T-helper 17 cell (primary cell): ENCODE data around the gene MLXIP. TPM values are rescaled to one million over a fixed set of nuclear protein-coding genes. Genes with fewer than 3 reads are reported as not detected.
A peak's percentile ranks its signal among the peaks of the same experiment; 100 is the strongest.

Experiments
- ATAC-seq: fragments of 150-1000 bp; cut with Tn5 transposase; 2 replicates; pipeline ENCODE4 v1.10.0; 2021; ENCODE audit warnings: mild to moderate bottlenecking, moderate library complexity
- DNase-seq, 3 donors: peaks; one replicate each; pipeline versions ENCODE4 v3.0.0 to v3.0.0-alpha.2; 2020 to 2021
- H3K9me3 ChIP-seq: one replicate; pipeline ENCODE4 v1.7.0; 2013; ENCODE audit warnings: low read length, mild to moderate bottlenecking; ENCODE audit not compliant: control insufficient read depth, poor library complexity, severe bottlenecking
- H3K27ac Mint-ChIP-seq: one replicate; pipeline ENCODE4 v1.8.0; 2022; ENCODE audit warnings: mild to moderate bottlenecking, moderate library complexity, mixed read lengths
- H3K27me3 Mint-ChIP-seq: one replicate; pipeline ENCODE4 v1.8.0; 2022; ENCODE audit warnings: mixed read lengths
- H3K36me3 Mint-ChIP-seq: one replicate; pipeline ENCODE4 v1.8.0; 2022; ENCODE audit warnings: low read depth, mixed read lengths
- H3K4me1 Mint-ChIP-seq: one replicate; pipeline ENCODE4 v1.8.0; 2022; ENCODE audit warnings: mild to moderate bottlenecking, mixed read lengths
- H3K4me3 Mint-ChIP-seq: one replicate; pipeline ENCODE4 v1.8.0; 2022; ENCODE audit warnings: mild to moderate bottlenecking, moderate library complexity, mixed read lengths
- total RNA-seq, 4 donors: library from RNA in 2 of 4; stranded (reverse) in 2 of 4; gene quantifications; one replicate each; pipeline ENCODE4 v1.2.3 and lab custom pipeline; 2022 to 2026

Gene MLXIP
- total RNA-seq, 2 donors from 2014 or later: 83.4 to 86.0 TPM

GRCh38 chr12:122087431-122088178 lies 9.0 kb downstream of the MLXIP start:
- no peaks in the 10 kb centered on the region for H3K9me3 ChIP-seq
- peaks cover 51% of the 10 kb centered on the region for H3K4me1 Mint-ChIP-seq
- DNase-seq (no peak), ATAC-seq (no peak)
- H3K27ac Mint-ChIP-seq: peak overlapping the region; percentile 88
- peaks cover 9% of the 10 kb centered on the region for H3K36me3 Mint-ChIP-seq
- no peaks in the 10 kb centered on the region for H3K27me3 Mint-ChIP-seq
- no peak overlapping the region for H3K4me3 Mint-ChIP-seq

GRCh38 chr12:122088179-122088810 lies 9.7 kb downstream of the MLXIP start:
- no peaks in the 10 kb centered on the region for H3K27me3 Mint-ChIP-seq
- H3K4me3 Mint-ChIP-seq: no peak overlapping the region
- ATAC-seq (no peak), DNase-seq (no peak)
- peaks cover 44% of the 10 kb centered on the region for H3K4me1 Mint-ChIP-seq
- H3K36me3 Mint-ChIP-seq: peaks cover 9% of the 10 kb centered on the region
- no peaks in the 10 kb centered on the region for H3K9me3 ChIP-seq
- peak overlapping the region; percentile 88 for H3K27ac Mint-ChIP-seq

GRCh38 chr12:122089077-122089476 lies 10.5 kb downstream of the MLXIP start:
- no peaks in the 10 kb centered on the region for H3K9me3 ChIP-seq
- H3K4me3 Mint-ChIP-seq: no peak overlapping the region
- H3K27me3 Mint-ChIP-seq: no peaks in the 10 kb centered on the region

DNA sequence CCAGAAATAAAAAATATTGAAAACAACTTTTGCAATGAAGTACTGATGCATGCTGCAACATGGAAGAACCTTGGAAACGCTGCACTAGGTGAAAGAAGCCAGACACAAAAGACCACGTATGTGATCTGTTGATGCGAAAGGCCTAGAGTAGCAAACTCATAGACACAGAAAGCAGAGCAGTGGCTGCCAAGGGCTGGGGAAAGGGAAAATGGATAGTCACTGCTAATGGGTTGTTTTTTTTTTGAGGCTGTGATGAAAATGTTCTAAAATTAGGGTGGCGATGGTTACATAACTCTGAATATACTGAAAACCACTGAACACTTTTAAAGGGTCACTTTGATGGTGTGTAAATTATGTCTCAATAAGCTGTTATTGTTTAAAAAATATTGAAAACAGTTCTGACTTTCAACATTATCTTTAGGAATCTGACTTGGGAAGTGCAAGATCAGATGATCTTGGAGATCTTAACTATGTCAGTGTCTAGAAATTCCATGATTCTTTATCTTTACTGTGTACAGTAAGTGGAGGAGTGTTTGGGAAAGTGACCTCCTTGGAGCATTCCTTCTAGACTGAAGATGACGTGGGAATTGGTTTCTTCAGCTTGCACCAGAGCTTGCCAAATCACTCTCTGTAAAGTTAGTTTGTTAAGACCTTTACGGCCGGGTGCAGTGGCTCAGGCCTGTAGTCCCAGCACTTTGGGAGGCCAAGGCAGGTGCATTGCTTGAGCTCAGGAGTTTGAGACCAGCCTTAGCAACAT lies 12.4 kb downstream of the MLXIP start:
- peak overlapping the region; percentile 72 for H3K27ac Mint-ChIP-seq

More at GRCh38 chr12:122089077-122089476, 10.5 kb downstream of the MLXIP start:
- Mint-ChIP-seq H3K36me3 (peaks cover 7% of the 10 kb centered on the region), H3K27ac (peak overlapping the region; percentile 47), H3K4me1 (peaks cover 40% of the 10 kb centered on the region)
- ATAC-seq: no peak
- DNase-seq: no peak

DNA sequence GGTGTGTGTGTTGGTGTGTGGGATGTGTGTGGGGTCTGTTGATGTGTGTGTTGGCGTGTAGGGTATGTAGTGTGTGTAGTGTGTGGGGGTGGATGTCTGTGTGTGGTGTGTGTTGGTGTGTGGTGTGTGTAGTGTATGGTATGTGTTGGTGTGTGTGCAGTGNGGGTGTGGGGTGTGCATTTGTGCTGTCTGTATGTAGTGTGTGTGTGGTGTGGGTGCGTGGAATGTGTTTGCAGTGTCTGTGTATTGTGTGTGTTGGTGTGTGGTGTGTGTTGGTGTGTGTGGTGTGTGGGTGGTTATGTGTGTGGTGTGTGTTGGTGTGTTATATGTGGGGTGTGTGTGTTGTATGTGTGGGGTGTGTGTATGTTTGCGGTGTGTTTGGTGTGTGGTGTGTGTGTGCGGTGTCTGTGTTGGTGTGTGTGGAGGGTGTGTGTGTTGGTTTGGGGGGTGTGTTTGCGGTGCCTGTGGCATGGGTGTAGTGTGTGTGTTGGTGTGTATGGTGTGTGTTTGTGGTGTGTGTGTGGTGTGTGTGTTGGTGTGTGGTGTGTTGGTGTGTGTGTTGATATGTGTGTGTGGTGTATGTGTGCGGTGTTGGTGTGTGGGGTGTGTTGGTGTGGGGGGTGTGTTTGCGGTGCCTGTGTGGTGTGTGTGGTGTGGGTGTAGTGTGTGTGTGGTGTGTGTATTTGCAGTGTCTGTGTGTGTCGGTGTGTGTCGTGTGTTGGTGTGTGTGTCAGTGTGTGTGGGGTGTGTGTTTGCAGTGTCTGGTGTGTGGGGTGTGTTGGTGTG lies 14.7 kb downstream of the MLXIP start:
- H3K9me3 ChIP-seq: no peaks in the 10 kb centered on the region
- Mint-ChIP-seq H3K27me3 (no peaks in the 10 kb centered on the region), H3K36me3 (peaks cover 2% of the 10 kb centered on the region), H3K27ac (no peak overlapping the region), H3K4me1 (peaks cover 28% of the 10 kb centered on the region), H3K4me3 (no peak overlapping the region)
- ATAC-seq (no peak), DNase-seq (no peak)

More for the DNA sequence above, 12.4 kb downstream of the MLXIP start:
- Mint-ChIP-seq H3K4me3 (no peak overlapping the region), H3K4me1 (peaks cover 38% of the 10 kb centered on the region), H3K27me3 (no peaks in the 10 kb centered on the region), H3K36me3 (peaks cover 7% of the 10 kb centered on the region)
- ATAC-seq (no peak), DNase-seq (no peak)
- no peaks in the 10 kb centered on the region for H3K9me3 ChIP-seq

GRCh38 chr12:122094137-122094734 lies 15.7 kb downstream of the MLXIP start:
- DNase-seq: no peak
- Mint-ChIP-seq H3K4me1 (peaks cover 33% of the 10 kb centered on the region), H3K4me3 (no peak overlapping the region), H3K27ac (no peak overlapping the region), H3K36me3 (peaks cover 2% of the 10 kb centered on the region), H3K27me3 (no peaks in the 10 kb centered on the region)
- H3K9me3 ChIP-seq: no peaks in the 10 kb centered on the region
- ATAC-seq: no peak

DNA sequence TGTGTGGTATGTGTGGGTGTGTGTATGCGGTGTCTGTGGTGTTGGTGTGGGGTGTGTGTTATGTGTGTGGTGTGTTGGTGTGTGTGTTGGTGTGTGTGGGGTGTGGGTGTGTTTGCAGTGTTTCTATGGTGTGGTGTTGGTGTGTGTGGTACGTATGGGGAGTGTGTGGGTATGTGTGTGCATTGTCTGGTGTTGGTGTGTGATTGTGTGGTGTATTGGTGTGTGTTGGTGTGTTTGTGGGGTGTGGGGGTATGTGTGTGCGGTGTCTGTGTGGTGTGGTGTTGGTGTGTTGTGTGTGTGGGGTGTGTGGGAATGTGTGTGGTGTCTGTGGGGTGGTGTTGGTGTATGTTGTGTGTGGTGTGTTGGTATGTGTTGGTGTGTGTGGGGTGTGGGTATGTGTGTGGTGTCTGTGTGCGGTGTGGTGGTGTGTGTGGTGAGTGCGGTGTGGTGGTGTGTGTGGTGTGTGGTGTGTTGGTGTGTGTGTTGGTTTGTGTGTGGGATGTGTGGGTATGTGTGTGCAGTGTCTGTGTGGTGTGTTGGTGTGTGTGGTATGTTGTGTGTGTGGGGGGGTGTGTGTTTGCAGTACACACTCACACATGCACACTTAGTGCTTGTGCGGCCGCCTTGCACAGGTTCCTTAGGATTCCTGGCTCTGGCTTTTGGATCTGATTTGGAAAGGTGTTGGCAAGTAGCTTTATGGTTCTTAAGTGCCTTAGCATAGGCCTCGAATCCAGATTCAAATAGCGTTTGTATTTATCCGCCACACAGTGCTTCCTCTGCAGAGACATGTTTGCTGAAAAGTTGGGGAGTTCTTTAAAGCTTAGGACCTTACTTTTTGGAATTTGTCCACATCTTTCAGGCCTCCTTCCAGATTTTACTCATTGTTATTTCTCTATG lies 16.4 kb downstream of the MLXIP start:
- Mint-ChIP-seq H3K4me1 (peaks cover 35% of the 10 kb centered on the region), H3K27me3 (no peaks in the 10 kb centered on the region), H3K4me3 (no peak overlapping the region), H3K27ac (no peak overlapping the region), H3K36me3 (peaks cover 2% of the 10 kb centered on the region)
- ATAC-seq: no peak
- no peaks in the 10 kb centered on the region for H3K9me3 ChIP-seq
- no peak for DNase-seq

DNA sequence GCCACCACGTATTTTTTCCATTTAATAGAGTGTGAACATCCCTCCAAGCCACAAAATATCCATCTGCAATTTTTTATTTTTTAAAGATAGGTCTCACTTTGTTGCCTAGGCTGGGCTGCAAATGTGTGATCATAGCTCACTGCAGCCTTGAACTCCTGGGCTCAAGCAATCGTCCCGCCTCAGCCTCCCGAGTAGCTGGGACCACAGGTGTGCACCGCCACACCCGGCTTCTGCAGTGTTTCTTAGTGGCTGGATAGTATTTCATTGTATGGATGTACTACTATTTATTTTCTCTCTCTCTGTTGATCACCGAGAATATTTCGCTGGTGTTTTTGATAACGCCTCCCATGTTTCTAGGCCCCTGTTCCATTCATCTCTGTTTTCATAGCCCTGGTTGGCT lies 17.5 kb downstream of the MLXIP start:
- ATAC-seq: no peak
- Mint-ChIP-seq H3K4me1 (peaks cover 36% of the 10 kb centered on the region), H3K4me3 (no peak overlapping the region), H3K36me3 (no peaks in the 10 kb centered on the region), H3K27ac (peak overlapping the region; percentile 8), H3K27me3 (no peaks in the 10 kb centered on the region)
- H3K9me3 ChIP-seq: no peaks in the 10 kb centered on the region
- no peak for DNase-seq

- Mint-ChIP-seq H3K27ac (peak overlapping the region; percentile 8), H3K4me3 (no peak overlapping the region), H3K36me3 (no peaks in the 10 kb centered on the region), H3K4me1 (peaks cover 38% of the 10 kb centered on the region), H3K27me3 (no peaks in the 10 kb centered on the region)
- no peak for ATAC-seq
- no peak for DNase-seq
- no peaks in the 10 kb centered on the region for H3K9me3 ChIP-seq
Measured at GRCh38 chr12:122096591-122097149, 18.1 kb downstream of the MLXIP start.

DNA sequence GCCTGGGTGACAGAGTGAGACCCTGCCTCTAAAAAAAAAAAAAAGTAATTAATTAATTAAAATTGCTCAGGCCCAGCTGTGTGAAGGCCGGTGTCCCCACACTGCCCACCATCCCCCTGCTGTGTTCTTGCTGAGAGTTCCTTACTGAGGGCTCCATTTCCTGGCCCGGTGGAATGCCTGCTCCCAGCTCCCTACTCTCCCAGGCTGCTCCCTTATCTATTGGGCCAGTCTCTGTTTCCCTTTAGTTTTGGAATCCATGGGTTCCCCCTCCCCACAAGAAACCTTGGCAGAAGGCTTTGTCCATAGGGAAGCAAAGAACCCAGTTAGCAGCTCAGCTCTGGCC lies 19.0 kb downstream of the MLXIP start:
- Mint-ChIP-seq H3K27ac (no peak overlapping the region), H3K4me1 (peaks cover 40% of the 10 kb centered on the region)
- DNase-seq: no peak

GRCh38 chr12:122097927-122098756 lies 19.6 kb downstream of the MLXIP start:
- no peaks in the 10 kb centered on the region for H3K9me3 ChIP-seq
- Mint-ChIP-seq H3K27me3 (no peaks in the 10 kb centered on the region), H3K27ac (peak overlapping the region; percentile 86), H3K4me1 (peaks cover 44% of the 10 kb centered on the region), H3K4me3 (peak overlapping the region; percentile 12), H3K36me3 (no peaks in the 10 kb centered on the region)
- ATAC-seq (no peak), DNase-seq (no peak)

More for the DNA sequence above, 19.0 kb downstream of the MLXIP start:
- H3K9me3 ChIP-seq: no peaks in the 10 kb centered on the region
- no peaks in the 10 kb centered on the region for H3K36me3 Mint-ChIP-seq
- H3K27me3 Mint-ChIP-seq: no peaks in the 10 kb centered on the region
- no peak for ATAC-seq
- H3K4me3 Mint-ChIP-seq: no peak overlapping the region
